HCT116 (cell line): ENCODE results near the gene GRIA4. TPM values are rescaled to one million over a fixed set of nuclear protein-coding genes. Genes with fewer than 3 reads are reported as not detected.

Source experiments
- ATAC-seq: fragments of 200-7000 bp; cut with Tn5 transposase; 2 replicates; pipeline ENCODE4 v1.9.1; 2020; ENCODE audit warnings: mild to moderate bottlenecking, moderate library complexity
- BruUV-seq: library from RNA; stranded (reverse); fragments of 400-500 nt; replicated peaks from 2 replicates; lab custom pipeline; 2021; lab: Mats Ljungman, UMichigan
- CTCF ChIA-PET: fragments of 300-600 bp; sonication (Branson Sonifier 250); formaldehyde crosslinking; loops from one replicate; lab custom pipeline; 2021; ENCODE audit warnings: antibody characterized with exemption; lab: Charles Lee
- POLR2A ChIA-PET: fragments of 300-600, 350-600 bp; sonication (Branson Sonifier 250); formaldehyde crosslinking; loops from one replicate; lab custom pipeline; 2021; ENCODE audit warnings: antibody characterized with exemption; lab: Charles Lee
- RAD21 ChIA-PET, 2 experiments: fragments of 300-600 bp; sonication (Branson Sonifier 250); formaldehyde crosslinking; loops; one replicate each; lab custom pipeline; 2023; ENCODE audit warnings: low total read pairs in 2 of 2; ENCODE audit not compliant: uncharacterized antibody in 2 of 2, unreplicated experiment in 2 of 2, low non-redundant PET in 1 of 2; lab: Charles Lee
- DNase-seq: peaks from one replicate; pipeline ENCODE4 v3.0.0-alpha.2; 2010; ENCODE audit warnings: low read depth, low spot score
- H2AFZ ChIP-seq: fragments of 200-600 bp; shearing (Covaris generic), sonication (generic); 2 replicates; pipeline ENCODE4 v1.6.1; 2017; ENCODE audit warnings: low read depth, mixed run types, mixed read lengths, antibody characterized with exemption, low read length; ENCODE audit not compliant: poor library complexity, severe bottlenecking
- H3K27ac ChIP-seq: 2 replicates; pipeline ENCODE4 v1.5.1; 2012; ENCODE audit warnings: low read depth, low read length
- H3K27me3 ChIP-seq: fragments of 200-600 bp; sonication (generic); 2 replicates; pipeline ENCODE4 v1.6.1; 2016; ENCODE audit warnings: mixed run types, low read length, mixed read lengths; ENCODE audit not compliant: insufficient read depth
- H3K36me3 ChIP-seq, 2 experiments: fragments of 200-500 bp in 1 of 2; fragments of 200-600 bp in 1 of 2; sonication (Bioruptor generic) in 1 of 2; sonication (generic) in 1 of 2; 2 replicates each; pipeline versions ENCODE4 v1.5.1 to v1.6.1; 2014 to 2016; ENCODE audit warnings: low read length in 2 of 2, inconsistent platforms in 1 of 2, mixed read lengths in 1 of 2, mixed run types in 1 of 2; ENCODE audit not compliant: insufficient read depth in 2 of 2, control insufficient read depth in 1 of 2
- H3K4me1 ChIP-seq, 2 experiments: fragments of 200-600 bp in 1 of 2; sonication (generic) in 1 of 2; 2 replicates each; pipeline versions ENCODE4 v1.5.1 to v1.6.1; 2012 to 2017; ENCODE audit warnings: low read length in 2 of 2, inconsistent platforms in 1 of 2, mild to moderate bottlenecking in 1 of 2, mixed read lengths in 1 of 2, mixed run types in 1 of 2, moderate library complexity in 1 of 2; ENCODE audit not compliant: insufficient read depth in 2 of 2, control insufficient read depth in 1 of 2
- H3K4me2 ChIP-seq: fragments of 200-600 bp; sonication (generic); 2 replicates; pipeline ENCODE4 v1.6.1; 2017; ENCODE audit warnings: mixed run types, low read length, mixed read lengths
- H3K4me3 ChIP-seq, 2 experiments: fragments of 200-600 bp in 1 of 2; sonication (generic) in 1 of 2; replicated peaks in 1 of 2; 2 replicates each; pipeline ENCODE4 v1.5.1; 2011 to 2016; ENCODE audit warnings: low read length in 2 of 2, control low read depth in 1 of 2, low read depth in 1 of 2, mild to moderate bottlenecking in 1 of 2, mixed read lengths in 1 of 2, mixed run types in 1 of 2
- H3K79me2 ChIP-seq: fragments of 200-600 bp; sonication (generic); 2 replicates; pipeline ENCODE4 v1.6.1; 2017; ENCODE audit warnings: mild to moderate bottlenecking, mixed run types, low read length, moderate library complexity, mixed read lengths; ENCODE audit not compliant: insufficient read depth
- H3K9ac ChIP-seq: fragments of 200-600 bp; sonication (generic); 2 replicates; pipeline ENCODE4 v1.6.1; 2016; ENCODE audit warnings: low read length, mixed read lengths
- H3K9me2 ChIP-seq: fragments of 200-600 bp; sonication (generic), shearing (Covaris generic); 2 replicates; pipeline ENCODE4 v1.6.1; 2017; ENCODE audit warnings: mixed run types, mild to moderate bottlenecking, moderate library complexity; ENCODE audit not compliant: insufficient read depth
- H3K9me3 ChIP-seq, 2 experiments: fragments of 200-500 bp in 1 of 2; fragments of 200-600 bp in 1 of 2; sonication (Bioruptor generic) in 1 of 2; sonication (generic) in 1 of 2; 2 replicates each; pipeline ENCODE4 v1.6.1; 2014 to 2017; ENCODE audit warnings: low read length in 2 of 2, mixed read lengths in 2 of 2, inconsistent platforms in 1 of 2, low read depth in 1 of 2, mild to moderate bottlenecking in 1 of 2, mixed run types in 1 of 2, moderate library complexity in 1 of 2; ENCODE audit not compliant: control insufficient read depth in 1 of 2, insufficient read depth in 1 of 2
- H4K20me1 ChIP-seq: fragments of 200-600 bp; sonication (generic), shearing (Covaris generic); 2 replicates; pipeline ENCODE4 v1.6.1; 2017; ENCODE audit warnings: mixed run types, mild to moderate bottlenecking, moderate library complexity; ENCODE audit not compliant: insufficient read depth
- CEBPB ChIP-seq: IDR thresholded peaks from 2 replicates; pipeline ENCODE4 v1.6.1; 2012; ENCODE audit warnings: low read depth
- EGR1 ChIP-seq: IDR thresholded peaks from 2 replicates; pipeline ENCODE4 v1.6.1; 2012; ENCODE audit warnings: low read depth
- ELF1 ChIP-seq: IDR thresholded peaks from 2 replicates; pipeline ENCODE4 v1.6.1; 2012; ENCODE audit warnings: low read depth, borderline replicate concordance
- FOSL1 ChIP-seq: IDR thresholded peaks from 2 replicates; pipeline ENCODE4 v1.6.1; 2012; ENCODE audit warnings: low read depth
- JUND ChIP-seq: IDR thresholded peaks from 2 replicates; pipeline ENCODE4 v1.6.1; 2012
- MAX ChIP-seq: IDR thresholded peaks from 2 replicates; pipeline ENCODE4 v1.6.1; 2012
- POLR2A ChIP-seq: IDR thresholded peaks from 2 replicates; pipeline ENCODE4 v1.7.0; 2011; ENCODE audit warnings: borderline replicate concordance; ENCODE audit not compliant: insufficient read depth, insufficient read length; ENCODE audit errors: extremely low read depth
- SP1 ChIP-seq: IDR thresholded peaks from 2 replicates; pipeline ENCODE4 v1.6.1; 2012; ENCODE audit warnings: low read depth
- TCF7L2 ChIP-seq: IDR thresholded peaks from 2 replicates; pipeline ENCODE4 v1.7.0; 2011; ENCODE audit warnings: borderline replicate concordance, inconsistent platforms; ENCODE audit not compliant: insufficient read depth, insufficient read length; ENCODE audit errors: extremely low read depth
- ZFX ChIP-seq: fragments of 450-650 bp; IDR thresholded peaks from 2 replicates; pipeline ENCODE4 v1.6.1; 2017
- intact Hi-C: fragments of 100-400 bp; cut with micrococcal nuclease; formaldehyde crosslinking; loops from 2 replicates; pipeline ENCODE4 v1.10.0; 2022
- total RNA-seq: library from RNA; stranded (reverse); gene quantifications from one replicate; pipeline ENCODE4 v1.2.1, GENCODE V29; 2021; ENCODE audit not compliant: unreplicated experiment
- TF ChIP-seq, protein P1 (sequence below): IDR thresholded peaks from 2 replicates; pipeline ENCODE4 v1.6.1; 2012

GRIA4 gene
- total RNA-seq, 1 experiment from 2014 or later: not detected

- Histone ChIP-seq H3K9me2 (no peaks in the 10 kb centered on the region), H3K27ac (no peak overlapping the region), H3K9me3 (no peaks in the 10 kb centered on the region), H3K9ac (no peak overlapping the region), H4K20me1 (no peaks in the 10 kb centered on the region), H2AFZ (peak overlapping the region; percentile 56), H3K27me3 (no peaks in the 10 kb centered on the region), H3K4me1 (peaks cover 0 to 6% of the 10 kb centered on the region in 2 experiments; a peak in 1 of 4 replicates), H3K4me2 (peak overlapping the region; percentile 33), H3K4me3 (no peak overlapping the region), H3K79me2 (no peaks in the 10 kb centered on the region), H3K36me3 (no peaks in the 10 kb centered on the region)
- DNase-seq (peak; percentile 22), ATAC-seq (peak; percentile 70)
- ChIA-PET POLR2A (no interaction called here), CTCF (no interaction called here), RAD21 (no interaction called here)
- intact Hi-C loops: no loop called here
- TF ChIP-seq JUND (no peak), FOSL1 (no peak), MAX (no peak), SP1 (no peak)
- no TSS peak for BruUV-seq
Measured at GRCh38 chr11:105719073-105719822, 109.4 kb downstream of the GRIA4 start.

GRCh38 chr11:105720096-105720495, 110.2 kb downstream of the GRIA4 start:
- CTCF ChIA-PET: no interaction called here
- Histone ChIP-seq H3K36me3 (no peaks in the 10 kb centered on the region), H3K4me3 (no peak overlapping the region), H3K4me2 (peak overlapping the region; percentile 33; the same call in 1 of the 2 replicates), H3K27ac (no peak overlapping the region), H3K4me1 (peaks cover 0 to 6% of the 10 kb centered on the region in 2 experiments; a peak in 1 of 4 replicates), H3K9me3 (no peaks in the 10 kb centered on the region), H4K20me1 (no peaks in the 10 kb centered on the region), H3K27me3 (no peaks in the 10 kb centered on the region), H2AFZ (peak overlapping the region; percentile 56), H3K79me2 (no peaks in the 10 kb centered on the region), H3K9me2 (no peaks in the 10 kb centered on the region), H3K9ac (no peak overlapping the region)
- RAD21 ChIA-PET: no interaction called here
- intact Hi-C loops: no loop called here
- no TSS peak for BruUV-seq
- DNase-seq: no peak
- ATAC-seq: no peak
- TF ChIP-seq MAX: no peak
- TF ChIP-seq, protein P1, sequence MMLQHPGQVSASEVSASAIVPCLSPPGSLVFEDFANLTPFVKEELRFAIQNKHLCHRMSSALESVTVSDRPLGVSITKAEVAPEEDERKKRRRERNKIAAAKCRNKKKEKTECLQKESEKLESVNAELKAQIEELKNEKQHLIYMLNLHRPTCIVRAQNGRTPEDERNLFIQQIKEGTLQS: no peak
- TF ChIP-seq POLR2A: no peak
- no peak for TF ChIP-seq JUND
- TF ChIP-seq ELF1: no peak
- no peak for TF ChIP-seq ZFX
- no peak for TF ChIP-seq TCF7L2
- no peak for TF ChIP-seq EGR1
- no peak for TF ChIP-seq CEBPB
- POLR2A ChIA-PET: no interaction called here
